Prostate gland (tissue), 2 donors: ENCODE measurements around the gene ARHGAP29.

Experiments
- POLR2A ChIP-seq: fragments of 450-650 bp; IDR thresholded peaks from one replicate; pipeline ENCODE4 v1.6.1; 2016; ENCODE audit warnings: antibody characterized with exemption, mild to moderate bottlenecking
- POLR2AphosphoS5 ChIP-seq: sonication (generic); formaldehyde crosslinking; IDR thresholded peaks from one replicate; pipeline ENCODE4 v1.6.1; 2017; ENCODE audit warnings: antibody characterized with exemption
- TF ChIP-seq, protein P1 (sequence below), 4 experiments: fragments of 200-600 bp in 2 of 4; fragments of 450-650 bp in 2 of 4; sonication (generic) in 2 of 4; IDR thresholded peaks; 1 replicate in 3 of 4; 2 replicates in 1 of 4; pipeline ENCODE4 v1.5.1; 2016 to 2019; ENCODE audit warnings: antibody characterized with exemption in 4 of 4, mild to moderate bottlenecking in 2 of 4, moderate library complexity in 2 of 4

DNA sequence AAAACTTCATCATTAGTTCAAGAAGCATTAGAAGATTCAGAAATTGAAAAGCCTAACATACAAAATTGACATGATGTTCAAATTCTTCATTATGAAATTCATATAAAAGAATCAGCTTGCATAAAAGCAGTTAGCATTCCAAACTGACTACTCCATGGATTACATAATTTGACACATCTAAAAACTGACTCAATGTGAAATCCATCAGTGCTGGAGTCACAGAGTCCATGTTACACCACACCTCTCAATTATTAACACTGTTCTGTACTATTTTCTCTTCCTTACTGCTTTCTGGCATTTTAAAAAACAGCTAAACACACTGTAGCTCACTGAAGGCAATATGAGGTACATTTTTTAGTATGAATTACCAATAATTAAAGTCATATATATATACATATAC lies 28.0 kb downstream of the ARHGAP29 start:
- TF ChIP-seq, protein P1, sequence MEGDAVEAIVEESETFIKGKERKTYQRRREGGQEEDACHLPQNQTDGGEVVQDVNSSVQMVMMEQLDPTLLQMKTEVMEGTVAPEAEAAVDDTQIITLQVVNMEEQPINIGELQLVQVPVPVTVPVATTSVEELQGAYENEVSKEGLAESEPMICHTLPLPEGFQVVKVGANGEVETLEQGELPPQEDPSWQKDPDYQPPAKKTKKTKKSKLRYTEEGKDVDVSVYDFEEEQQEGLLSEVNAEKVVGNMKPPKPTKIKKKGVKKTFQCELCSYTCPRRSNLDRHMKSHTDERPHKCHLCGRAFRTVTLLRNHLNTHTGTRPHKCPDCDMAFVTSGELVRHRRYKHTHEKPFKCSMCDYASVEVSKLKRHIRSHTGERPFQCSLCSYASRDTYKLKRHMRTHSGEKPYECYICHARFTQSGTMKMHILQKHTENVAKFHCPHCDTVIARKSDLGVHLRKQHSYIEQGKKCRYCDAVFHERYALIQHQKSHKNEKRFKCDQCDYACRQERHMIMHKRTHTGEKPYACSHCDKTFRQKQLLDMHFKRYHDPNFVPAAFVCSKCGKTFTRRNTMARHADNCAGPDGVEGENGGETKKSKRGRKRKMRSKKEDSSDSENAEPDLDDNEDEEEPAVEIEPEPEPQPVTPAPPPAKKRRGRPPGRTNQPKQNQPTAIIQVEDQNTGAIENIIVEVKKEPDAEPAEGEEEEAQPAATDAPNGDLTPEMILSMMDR (IDR thresholded peaks at IDR 0.05), result no peak
- TF ChIP-seq POLR2A, result no peak
- no peak for TF ChIP-seq POLR2AphosphoS5
